Immature natural killer cell (primary cell): ENCODE data around the gene RBM14. TPM values are rescaled to one million over a fixed set of nuclear protein-coding genes. Genes with fewer than 3 reads are reported as not detected.
A peak's percentile ranks its signal among the peaks of the same experiment; 100 is the strongest.

Source experiments
- DNase-seq, 3 donors: peaks; one replicate each; pipeline ENCODE4 v3.0.0; 2022; ENCODE audit warnings: mixed read lengths in 1 of 3
- H3K27ac Mint-ChIP-seq, 6 donors: one replicate each; pipeline ENCODE4 v1.8.0; 2020; ENCODE audit warnings: mixed read lengths in 6 of 6, mild to moderate bottlenecking in 5 of 6, inconsistent platforms in 4 of 6, moderate library complexity in 3 of 6
- H3K27me3 Mint-ChIP-seq, 3 donors: one replicate each; pipeline ENCODE4 v1.8.0; 2020 to 2021; ENCODE audit warnings: low read depth in 3 of 3, mild to moderate bottlenecking in 3 of 3, mixed read lengths in 3 of 3, moderate library complexity in 3 of 3, inconsistent platforms in 1 of 3
- H3K36me3 Mint-ChIP-seq, 3 donors: one replicate each; pipeline ENCODE4 v1.8.0; 2020; ENCODE audit warnings: mixed read lengths in 3 of 3, inconsistent platforms in 2 of 3, mild to moderate bottlenecking in 2 of 3
- H3K4me1 Mint-ChIP-seq, 2 donors: one replicate each; pipeline ENCODE4 v1.8.0; 2020; ENCODE audit warnings: inconsistent platforms in 2 of 2, mild to moderate bottlenecking in 2 of 2, mixed read lengths in 2 of 2, moderate library complexity in 1 of 2
- H3K4me3 Mint-ChIP-seq, 5 donors: one replicate each; pipeline ENCODE4 v1.8.0; 2020; ENCODE audit warnings: mild to moderate bottlenecking in 5 of 5, mixed read lengths in 5 of 5, inconsistent platforms in 3 of 5, moderate library complexity in 3 of 5
- H3K9me3 Mint-ChIP-seq, 6 donors: one replicate each; pipeline ENCODE4 v1.8.0; 2020; ENCODE audit warnings: mild to moderate bottlenecking in 6 of 6, mixed read lengths in 6 of 6, inconsistent platforms in 4 of 6, moderate library complexity in 3 of 6
- polyA plus RNA-seq, 3 donors: library from polyadenylated mRNA; unstranded; fragments of 300-500 nt; fragmentation: Illumina TruSeq; gene quantifications; one replicate each; pipeline ENCODE4 v1.2.3, GENCODE V29; 2021

Gene RBM14
- polyA plus RNA-seq, 3 donors from 2014 or later = 51.7 to 96.6 (median 73.2) TPM

- Mint-ChIP-seq H3K4me1 (peaks cover 35 to 62% of the 10 kb centered on the region in 2 donors), H3K27ac (no peak overlapping the region), H3K4me3 (no peak overlapping the region), H3K27me3 (peaks cover 0 to 6% (median 6%) of the 10 kb centered on the region in 3 donors), H3K9me3 (no peaks in the 10 kb centered on the region), H3K36me3 (peaks cover 6 to 24% (median 21%) of the 10 kb centered on the region in 3 donors)
- DNase-seq = no peak
These were observed 34.6 kb downstream of the RBM14 start for GRCh38 chr11:66651016-66651415.

DNA sequence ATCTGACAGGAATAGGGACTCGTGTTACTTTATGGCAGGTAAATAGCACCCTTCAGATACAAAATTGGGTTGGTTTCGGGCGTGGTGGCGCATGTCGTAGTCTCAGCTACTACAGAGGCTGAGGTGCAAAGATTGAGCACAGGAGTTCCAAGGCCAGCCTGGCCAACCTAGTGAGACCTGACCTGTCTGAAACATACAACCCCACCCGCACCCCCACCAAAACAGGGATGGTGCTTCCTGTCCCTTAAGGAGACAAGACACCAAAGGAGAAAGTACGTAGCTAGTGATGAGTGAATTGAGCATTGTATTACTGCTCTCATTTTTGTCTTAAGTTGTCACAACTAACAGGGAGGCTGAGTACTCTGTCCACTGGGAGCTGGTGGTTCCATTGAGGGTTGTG lies 36.2 kb downstream of the RBM14 start:
- DNase-seq = no peak
- H3K36me3 Mint-ChIP-seq = peaks cover 2 to 8% (median 5%) of the 10 kb centered on the region in 3 donors
- no peaks in the 10 kb centered on the region for H3K9me3 Mint-ChIP-seq
- no peak overlapping the region for H3K4me3 Mint-ChIP-seq
- H3K27ac Mint-ChIP-seq = peak overlapping the region in 5 of 6 donors; percentile 39 to 50 (median 42)
- H3K4me1 Mint-ChIP-seq = peaks cover 21 to 45% of the 10 kb centered on the region in 2 donors
- peaks cover 0 to 6% (median 5%) of the 10 kb centered on the region in 3 donors for H3K27me3 Mint-ChIP-seq

DNA sequence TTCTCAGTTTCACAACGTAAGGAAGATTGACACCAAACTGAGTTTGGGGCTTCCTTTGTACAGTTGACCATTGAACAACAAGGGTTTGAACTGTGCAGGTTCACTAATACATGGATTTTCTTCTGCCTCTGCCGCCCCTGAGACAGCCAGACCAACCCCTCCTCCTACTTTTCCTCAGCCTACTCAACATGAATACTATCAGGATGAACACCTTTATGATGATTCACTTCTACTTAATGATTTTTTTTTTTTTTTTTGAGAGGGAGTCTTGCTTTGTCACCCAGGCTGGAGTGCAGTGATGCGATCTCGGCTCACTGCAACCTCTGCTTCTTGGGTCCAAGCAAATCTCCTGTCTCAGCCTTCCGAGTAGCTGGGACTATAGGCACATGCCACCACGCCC lies 36.7 kb downstream of the RBM14 start:
- no peaks in the 10 kb centered on the region for H3K9me3 Mint-ChIP-seq
- H3K4me3 Mint-ChIP-seq = no peak overlapping the region
- H3K27me3 Mint-ChIP-seq = peaks cover 0 to 6% (median 5%) of the 10 kb centered on the region in 3 donors
- H3K36me3 Mint-ChIP-seq = peaks cover 0 to 7% (median 3%) of the 10 kb centered on the region in 3 donors
- peak overlapping the region in 5 of 6 donors; percentile 15 to 50 (median 46) for H3K27ac Mint-ChIP-seq
- no peak for DNase-seq
- H3K4me1 Mint-ChIP-seq = peaks cover 19 to 42% of the 10 kb centered on the region in 2 donors

DNA sequence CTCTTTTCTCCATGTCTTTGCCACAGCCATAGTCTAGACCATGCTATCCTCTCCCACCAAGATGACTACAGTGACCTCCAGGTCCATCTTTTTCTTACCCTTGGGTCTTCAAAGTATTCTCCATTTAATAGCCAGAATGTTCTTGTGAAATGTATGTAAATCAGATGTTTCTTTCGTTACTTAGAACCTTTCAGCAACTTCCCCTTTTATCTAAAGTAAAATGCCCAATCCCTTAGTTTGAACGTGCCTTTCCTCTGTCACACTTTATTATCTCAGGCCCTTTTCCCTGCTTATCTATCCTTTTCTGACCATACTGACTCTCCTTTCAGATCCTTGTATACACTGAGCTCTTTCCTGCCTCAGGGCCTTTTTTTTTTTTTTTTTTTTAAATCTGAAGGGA lies 43.3 kb downstream of the RBM14 start:
- peaks cover 0 to 3% (median 0%) of the 10 kb centered on the region in 3 donors for H3K27me3 Mint-ChIP-seq
- no peaks in the 10 kb centered on the region for H3K9me3 Mint-ChIP-seq
- H3K36me3 Mint-ChIP-seq = peaks cover 0 to 8% (median 5%) of the 10 kb centered on the region in 3 donors
- DNase-seq = no peak
- peak overlapping the region in 4 of 6 donors; percentile 0 to 48 (median 5) for H3K27ac Mint-ChIP-seq
- peaks cover 11 to 28% of the 10 kb centered on the region in 2 donors for H3K4me1 Mint-ChIP-seq
- H3K4me3 Mint-ChIP-seq = no peak overlapping the region

- no peak for DNase-seq
- H3K27me3 Mint-ChIP-seq = no peaks in the 10 kb centered on the region
- H3K9me3 Mint-ChIP-seq = no peaks in the 10 kb centered on the region
- H3K27ac Mint-ChIP-seq = peak overlapping the region in 3 of 6 donors; percentile 16 to 55 (median 39)
- H3K36me3 Mint-ChIP-seq = peaks cover 4 to 21% (median 16%) of the 10 kb centered on the region in 3 donors
- H3K4me3 Mint-ChIP-seq = no peak overlapping the region
- peaks cover 15 to 47% of the 10 kb centered on the region in 2 donors for H3K4me1 Mint-ChIP-seq
These were observed 47.4 kb downstream of the RBM14 start for GRCh38 chr11:66663741-66664296.

DNA sequence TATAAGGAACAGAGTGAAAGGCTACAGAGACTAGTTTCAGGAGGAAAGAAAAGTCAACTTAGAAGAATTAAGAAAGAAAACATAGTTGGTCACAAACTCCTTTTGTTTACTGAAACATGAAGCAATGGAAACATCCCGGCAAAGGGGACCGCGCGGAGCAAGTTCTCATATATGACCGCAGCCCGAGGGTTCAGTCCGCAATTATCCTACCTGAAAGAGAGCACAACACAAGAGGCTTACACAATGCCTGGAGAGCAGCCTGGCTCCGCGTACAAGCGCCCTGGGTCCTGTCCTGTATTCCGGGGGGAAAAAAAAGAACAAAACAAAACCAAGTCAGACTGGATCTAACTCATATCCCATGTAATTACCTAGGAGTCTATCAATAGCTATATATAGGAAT lies 48.9 kb downstream of the RBM14 start:
- no peak overlapping the region for H3K4me3 Mint-ChIP-seq
- peaks cover 0 to 2% (median 0%) of the 10 kb centered on the region in 3 donors for H3K27me3 Mint-ChIP-seq
- no peaks in the 10 kb centered on the region for H3K9me3 Mint-ChIP-seq
- peak overlapping the region in 2 of 6 donors; percentile 25 to 41 for H3K27ac Mint-ChIP-seq
- H3K4me1 Mint-ChIP-seq = peaks cover 15 to 52% of the 10 kb centered on the region in 2 donors
- H3K36me3 Mint-ChIP-seq = peaks cover 4 to 17% (median 14%) of the 10 kb centered on the region in 3 donors
- DNase-seq = no peak

DNA sequence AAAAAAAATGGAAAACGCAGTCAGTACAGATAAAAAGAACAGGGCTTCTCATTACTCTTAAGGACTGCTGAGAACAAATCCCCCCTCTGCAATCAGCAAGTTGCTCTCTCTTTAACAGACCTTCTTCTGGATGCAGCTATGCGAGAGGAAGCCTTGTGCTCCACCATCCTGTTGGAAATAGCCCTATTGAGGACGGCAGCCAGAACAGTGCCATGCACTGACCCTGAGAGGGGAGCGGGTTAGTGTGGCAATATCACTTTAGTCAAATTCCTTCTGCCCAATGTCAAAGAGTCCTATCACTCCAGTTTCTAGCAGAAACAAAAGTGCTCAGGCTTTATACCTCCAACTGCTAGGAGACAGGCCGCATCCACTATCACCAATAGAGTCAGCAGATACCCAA lies 54.4 kb downstream of the RBM14 start:
- H3K36me3 Mint-ChIP-seq = peaks cover 0 to 9% (median 7%) of the 10 kb centered on the region in 3 donors
- peaks cover 0 to 2% (median 0%) of the 10 kb centered on the region in 3 donors for H3K27me3 Mint-ChIP-seq
- DNase-seq = no peak
- peaks cover 24 to 52% of the 10 kb centered on the region in 2 donors for H3K4me1 Mint-ChIP-seq
- H3K9me3 Mint-ChIP-seq = no peaks in the 10 kb centered on the region
- peak overlapping the region in 5 of 6 donors; percentile 24 to 55 (median 35) for H3K27ac Mint-ChIP-seq
- H3K4me3 Mint-ChIP-seq = no peak overlapping the region

- peak overlapping the region in 5 of 6 donors; percentile 11 to 49 (median 30) for H3K27ac Mint-ChIP-seq
- peaks cover 11 to 18% (median 17%) of the 10 kb centered on the region in 3 donors for H3K27me3 Mint-ChIP-seq
- H3K4me1 Mint-ChIP-seq = peaks cover 39 to 51% of the 10 kb centered on the region in 2 donors
These were observed 58.7 kb downstream of the RBM14 start for GRCh38 chr11:66674964-66675602.

DNA sequence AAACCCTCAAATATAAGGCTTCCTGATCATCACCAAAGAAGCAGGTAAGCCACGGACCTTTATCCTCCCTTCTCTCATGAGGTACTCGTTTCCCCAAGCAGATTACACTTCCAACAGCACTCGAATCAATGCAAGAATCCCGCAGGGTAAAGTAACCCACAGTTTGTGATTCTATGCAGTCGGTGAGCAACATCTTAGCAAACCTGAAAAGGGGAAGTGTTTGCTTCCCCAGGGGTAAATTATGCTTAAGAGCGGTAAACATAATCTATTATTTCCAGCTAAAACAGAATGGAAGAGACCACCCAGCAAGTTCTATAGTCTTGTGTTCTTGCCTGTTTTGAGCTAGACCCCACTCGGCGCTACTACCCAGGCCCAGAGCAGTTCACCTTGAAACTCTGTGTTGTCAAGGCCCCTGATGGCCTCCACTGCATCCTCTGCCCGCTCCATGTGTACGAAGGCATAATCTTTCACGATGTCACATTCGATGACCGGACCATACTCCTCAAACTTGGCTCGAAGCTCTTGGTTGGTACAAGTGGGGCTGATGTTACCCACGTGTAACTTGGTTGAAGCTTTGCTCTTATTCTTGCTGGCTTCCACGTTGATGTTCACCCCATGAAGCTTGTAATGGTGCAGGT lies 60.0 kb downstream of the RBM14 start:
- no peak for DNase-seq
- no peaks in the 10 kb centered on the region for H3K9me3 Mint-ChIP-seq
- peak overlapping the region; percentile 91 to 96 (median 95) for H3K4me3 Mint-ChIP-seq
- H3K27ac Mint-ChIP-seq = peak overlapping the region; percentile 97 to 100 (median 99)
- peaks cover 11 to 18% (median 17%) of the 10 kb centered on the region in 3 donors for H3K27me3 Mint-ChIP-seq
- H3K4me1 Mint-ChIP-seq = peaks cover 32 to 41% of the 10 kb centered on the region in 2 donors
- H3K36me3 Mint-ChIP-seq = no peaks in the 10 kb centered on the region

More at GRCh38 chr11:66674964-66675602, 58.7 kb downstream of the RBM14 start:
- no peaks in the 10 kb centered on the region for H3K36me3 Mint-ChIP-seq
- no peaks in the 10 kb centered on the region for H3K9me3 Mint-ChIP-seq
- H3K4me3 Mint-ChIP-seq = no peak overlapping the region
- no peak for DNase-seq

Other genes starting within 250 kb of the RBM14 start
- under 1 TPM in 2 of 3 donors, not detected in 1; 0.21 to 0.32 TPM for gene SLC29A2, start 244.9 kb upstream of the RBM14 start, polyA plus RNA-seq
- gene NPAS4, start 195.6 kb upstream of the RBM14 start, polyA plus RNA-seq = not detected
- 100 to 1,000 TPM in 1 of 3 donors, 10 to 100 TPM in 2; 53.6 to 118 (median 88.6) TPM for gene MRPL11, start 177.8 kb upstream of the RBM14 start, polyA plus RNA-seq
- 1 to 10 TPM; 1.6 to 3.2 (median 1.7) TPM for gene PELI3, start 149.7 kb upstream of the RBM14 start, polyA plus RNA-seq
- gene DPP3, start 136.2 kb upstream of the RBM14 start, polyA plus RNA-seq = 10 to 100 TPM; 44.5 to 54.2 (median 47.6) TPM
- gene BBS1, start 106.0 kb upstream of the RBM14 start, polyA plus RNA-seq = 1 to 10 TPM; 5.3 to 8.3 (median 6.2) TPM
- gene ZDHHC24, start 70.6 kb upstream of the RBM14 start, polyA plus RNA-seq = 10 to 100 TPM; 19.8 to 28.0 (median 24.7) TPM
- gene ACTN3, start 69.7 kb upstream of the RBM14 start, polyA plus RNA-seq = under 1 TPM in 1 of 3 donors, not detected in 2; 0.07 TPM
- 10 to 100 TPM; 24.2 to 56.7 (median 48.8) TPM for gene CTSF, start 48.0 kb upstream of the RBM14 start, polyA plus RNA-seq
- not detected for gene CCDC87, start 23.6 kb upstream of the RBM14 start, polyA plus RNA-seq
- 10 to 100 TPM; 34.3 to 52.8 (median 41.7) TPM for gene CCS, start 23.4 kb upstream of the RBM14 start, polyA plus RNA-seq
- 100 to 1,000 TPM; 251 to 308 (median 255) TPM for gene RBM4, start 22.1 kb downstream of the RBM14 start, polyA plus RNA-seq
- 10 to 100 TPM in 2 of 3 donors, 1 to 10 TPM in 1; 8.6 to 24.6 (median 16.0) TPM for gene RBM4B, start 61.3 kb downstream of the RBM14 start, polyA plus RNA-seq
- gene SPTBN2, start 112.6 kb downstream of the RBM14 start, polyA plus RNA-seq = not detected
- gene RCE1, start 226.8 kb downstream of the RBM14 start, polyA plus RNA-seq = 10 to 100 TPM; 19.5 to 29.1 (median 27.5) TPM
- gene LRFN4, start 240.4 kb downstream of the RBM14 start, polyA plus RNA-seq = under 1 TPM in 2 of 3 donors, not detected in 1; 0.12 to 0.16 TPM